Natural killer cell (primary cell): ENCODE measurements around the gene PFDN4. TPM values are rescaled to one million over a fixed set of nuclear protein-coding genes. Genes with fewer than 3 reads are reported as not detected.
A peak's percentile ranks its signal among the peaks of the same experiment; 100 is the strongest.

Experiments used
- ATAC-seq, 3 donors: fragments of 150-1000 bp in 2 of 3; fragments of 200-7000 bp in 1 of 3; cut with Tn5 transposase; 1 replicate in 1 of 3; 2 replicates in 2 of 3; pipeline ENCODE4 v1.10.0; 2021; ENCODE audit warnings: mild to moderate bottlenecking in 2 of 3, moderate library complexity in 2 of 3
- DNase-seq, 2 donors: peaks; one replicate each; pipeline versions ENCODE4 v3.0.0 to v3.0.0-alpha.2; 2013 to 2021; ENCODE audit warnings: mixed read lengths in 1 of 2
- H3K27ac ChIP-seq: one replicate; pipeline ENCODE4 v1.5.1; 2013; ENCODE audit warnings: mild to moderate bottlenecking, low read length
- H3K27me3 ChIP-seq: one replicate; pipeline ENCODE4 v1.6.1; 2013; ENCODE audit warnings: low read length; ENCODE audit not compliant: control insufficient read depth, insufficient read depth
- H3K36me3 ChIP-seq: one replicate; pipeline ENCODE4 v1.6.1; 2013; ENCODE audit warnings: low read length; ENCODE audit not compliant: control insufficient read depth, insufficient read depth
- H3K4me1 ChIP-seq: one replicate; pipeline ENCODE4 v1.6.1; 2013; ENCODE audit warnings: low read length; ENCODE audit not compliant: control insufficient read depth, insufficient read depth
- H3K4me3 ChIP-seq: one replicate; pipeline ENCODE4 v1.5.1; 2013; ENCODE audit warnings: low read length
- H3K9me3 ChIP-seq: one replicate; pipeline ENCODE4 v1.6.1; 2013; ENCODE audit warnings: low read length; ENCODE audit not compliant: control insufficient read depth, insufficient read depth
- H3K27ac Mint-ChIP-seq, 2 donors: one replicate each; pipeline ENCODE4 v1.8.0; 2022; ENCODE audit warnings: mild to moderate bottlenecking in 2 of 2, mixed read lengths in 2 of 2, moderate library complexity in 1 of 2
- H3K27me3 Mint-ChIP-seq, 2 donors: one replicate each; pipeline ENCODE4 v1.8.0; 2022; ENCODE audit warnings: low read depth in 2 of 2, mixed read lengths in 2 of 2
- H3K36me3 Mint-ChIP-seq: one replicate; pipeline ENCODE4 v1.8.0; 2022; ENCODE audit warnings: mixed read lengths
- H3K4me1 Mint-ChIP-seq, 2 donors: one replicate each; pipeline ENCODE4 v1.8.0; 2022; ENCODE audit warnings: mixed read lengths in 2 of 2
- H3K4me3 Mint-ChIP-seq: one replicate; pipeline ENCODE4 v1.8.0; 2022; ENCODE audit warnings: mild to moderate bottlenecking, moderate library complexity, mixed read lengths
- H3K9me3 Mint-ChIP-seq, 2 donors: one replicate each; pipeline ENCODE4 v1.8.0; 2022; ENCODE audit warnings: mixed read lengths in 2 of 2
- WGBS: methylation state at CpG from one replicate; pipeline ENCODE4 v1.1.7; 2013; ENCODE audit warnings: missing lambda C conversion rate; ENCODE audit not compliant: insufficient coverage; 5-methylcytosine and 5-hydroxymethylcytosine counted together
- intact Hi-C: fragments of 100-400 bp; cut with micrococcal nuclease; formaldehyde crosslinking; loops from one replicate; pipeline ENCODE4 v1.14.2; 2022
- total RNA-seq, 4 donors: library from RNA; stranded (reverse); fragments of 120-200 nt in 1 of 4; gene quantifications; one replicate each; pipeline versions ENCODE4 v1.2.3 to v1.2.4, GENCODE V29; 2013 to 2022
- TF ChIP-seq, protein P1 (sequence below): fragments of 200-600 bp; IDR thresholded peaks from one replicate; pipeline ENCODE4 v1.8.0; 2022; ENCODE audit warnings: antibody characterized with exemption

PFDN4 gene
- total RNA-seq, 3 donors from 2014 or later (not counting 1 experiment from before 2014, with no cell fraction given) = 16.5 to 22.2 (median 17.1) TPM

DNA sequence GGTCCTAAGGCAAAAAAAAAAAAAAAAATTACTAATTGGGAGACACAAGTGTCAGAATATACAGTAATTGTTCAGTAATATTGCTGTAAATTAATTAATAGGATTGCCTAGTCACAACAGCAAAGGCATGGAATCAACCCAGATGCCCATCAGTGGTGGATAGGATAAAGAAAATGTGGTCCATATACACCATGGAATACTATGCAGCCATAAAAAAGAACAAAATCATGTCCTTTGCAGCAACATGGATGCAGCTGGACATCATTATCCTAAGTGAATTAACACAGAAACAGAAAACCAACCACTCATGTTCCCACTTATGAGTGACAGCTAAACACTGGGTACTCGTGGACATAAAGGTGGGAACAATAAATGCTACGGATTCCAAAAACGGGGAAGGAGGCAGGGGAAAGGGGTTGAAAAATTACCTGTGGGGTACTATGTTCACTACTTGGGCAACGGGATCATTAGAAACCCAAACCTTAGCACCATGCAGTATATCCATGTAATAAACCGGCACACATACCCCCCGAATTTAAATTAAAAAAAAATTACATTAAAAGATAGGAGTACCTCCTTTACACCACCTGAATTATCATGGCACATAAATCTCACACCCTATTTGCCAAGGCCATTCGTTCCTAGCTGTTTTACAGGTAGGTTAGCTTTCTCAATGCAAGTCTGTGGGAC is 689 bp upstream of the PFDN4 start:
- Histone ChIP-seq H3K9me3 (no peaks in the 10 kb centered on the region), H3K36me3 (no peaks in the 10 kb centered on the region), H3K4me1 (peaks cover 11% of the 10 kb centered on the region), H3K27me3 (no peaks in the 10 kb centered on the region), H3K27ac (no peak overlapping the region), H3K4me3 (no peak overlapping the region)
- Mint-ChIP-seq H3K4me1 (peaks cover 22% of the 10 kb centered on the region in 2 donors), H3K27ac (peak overlapping the region; percentile 97 to 98), H3K9me3 (no peaks in the 10 kb centered on the region), H3K27me3 (no peaks in the 10 kb centered on the region), H3K36me3 (no peaks in the 10 kb centered on the region), H3K4me3 (peak overlapping the region; percentile 93)
- 71% methylated on average over 7 of the region's 7 CpGs for whole genome bisulfite sequencing
- ATAC-seq (no peak), DNase-seq (no peak)
- TF ChIP-seq, protein P1, sequence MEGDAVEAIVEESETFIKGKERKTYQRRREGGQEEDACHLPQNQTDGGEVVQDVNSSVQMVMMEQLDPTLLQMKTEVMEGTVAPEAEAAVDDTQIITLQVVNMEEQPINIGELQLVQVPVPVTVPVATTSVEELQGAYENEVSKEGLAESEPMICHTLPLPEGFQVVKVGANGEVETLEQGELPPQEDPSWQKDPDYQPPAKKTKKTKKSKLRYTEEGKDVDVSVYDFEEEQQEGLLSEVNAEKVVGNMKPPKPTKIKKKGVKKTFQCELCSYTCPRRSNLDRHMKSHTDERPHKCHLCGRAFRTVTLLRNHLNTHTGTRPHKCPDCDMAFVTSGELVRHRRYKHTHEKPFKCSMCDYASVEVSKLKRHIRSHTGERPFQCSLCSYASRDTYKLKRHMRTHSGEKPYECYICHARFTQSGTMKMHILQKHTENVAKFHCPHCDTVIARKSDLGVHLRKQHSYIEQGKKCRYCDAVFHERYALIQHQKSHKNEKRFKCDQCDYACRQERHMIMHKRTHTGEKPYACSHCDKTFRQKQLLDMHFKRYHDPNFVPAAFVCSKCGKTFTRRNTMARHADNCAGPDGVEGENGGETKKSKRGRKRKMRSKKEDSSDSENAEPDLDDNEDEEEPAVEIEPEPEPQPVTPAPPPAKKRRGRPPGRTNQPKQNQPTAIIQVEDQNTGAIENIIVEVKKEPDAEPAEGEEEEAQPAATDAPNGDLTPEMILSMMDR = no peak
- intact Hi-C loops = loop anchor here (10.0 kb wide), 1 partner anchor 438 kb away; no protein-coding TSS in a partner anchor

DNA sequence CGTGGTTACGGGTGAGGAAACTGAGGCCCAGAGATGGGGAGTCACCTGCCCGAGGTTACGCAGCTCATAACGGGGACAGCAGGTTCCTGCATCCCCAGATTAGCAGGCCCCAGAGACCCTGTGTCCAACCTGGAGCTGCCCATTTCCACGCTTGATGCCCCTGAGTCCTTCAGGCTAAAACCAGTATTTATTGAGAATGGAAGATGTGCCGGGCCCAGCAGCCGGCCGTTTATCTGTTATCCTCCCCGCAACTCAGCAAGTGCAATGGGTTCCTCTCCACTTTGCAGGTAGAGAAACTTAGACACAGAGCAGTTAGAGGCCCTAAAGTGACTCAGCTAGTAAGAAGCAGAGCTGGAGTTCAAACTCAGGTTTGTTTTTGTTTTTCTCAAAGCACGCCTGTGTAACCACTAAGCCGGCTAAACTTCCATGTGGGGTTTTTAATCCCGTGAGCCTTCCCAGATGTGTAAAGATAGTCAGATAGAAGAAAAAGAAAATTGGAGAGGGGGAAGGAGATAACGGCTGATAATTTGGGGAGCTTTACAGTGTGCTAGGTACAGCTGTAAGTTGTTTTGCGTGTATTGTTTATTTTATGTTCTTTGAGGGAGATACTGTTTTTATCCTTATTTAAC is 775 bp downstream of the PFDN4 start:
- Histone ChIP-seq H3K9me3 (no peaks in the 10 kb centered on the region), H3K27ac (no peak overlapping the region), H3K27me3 (no peaks in the 10 kb centered on the region), H3K36me3 (no peaks in the 10 kb centered on the region), H3K4me3 (peak overlapping the region; percentile 74), H3K4me1 (peaks cover 11% of the 10 kb centered on the region)
- 9% methylated on average over 15 of the region's 15 CpGs for WGBS
- TF ChIP-seq, protein P1 = no peak
- Mint-ChIP-seq H3K4me3 (peak overlapping the region; percentile 92), H3K27ac (peak overlapping the region; percentile 73 to 98), H3K27me3 (no peaks in the 10 kb centered on the region), H3K36me3 (no peaks in the 10 kb centered on the region), H3K4me1 (peaks cover 22 to 30% of the 10 kb centered on the region in 2 donors), H3K9me3 (no peaks in the 10 kb centered on the region)
- intact Hi-C loops = loop anchor here (10.0 kb wide), 1 partner anchor 436 kb away; no protein-coding TSS in a partner anchor
- DNase-seq = no peak
- ATAC-seq = no peak

DNA sequence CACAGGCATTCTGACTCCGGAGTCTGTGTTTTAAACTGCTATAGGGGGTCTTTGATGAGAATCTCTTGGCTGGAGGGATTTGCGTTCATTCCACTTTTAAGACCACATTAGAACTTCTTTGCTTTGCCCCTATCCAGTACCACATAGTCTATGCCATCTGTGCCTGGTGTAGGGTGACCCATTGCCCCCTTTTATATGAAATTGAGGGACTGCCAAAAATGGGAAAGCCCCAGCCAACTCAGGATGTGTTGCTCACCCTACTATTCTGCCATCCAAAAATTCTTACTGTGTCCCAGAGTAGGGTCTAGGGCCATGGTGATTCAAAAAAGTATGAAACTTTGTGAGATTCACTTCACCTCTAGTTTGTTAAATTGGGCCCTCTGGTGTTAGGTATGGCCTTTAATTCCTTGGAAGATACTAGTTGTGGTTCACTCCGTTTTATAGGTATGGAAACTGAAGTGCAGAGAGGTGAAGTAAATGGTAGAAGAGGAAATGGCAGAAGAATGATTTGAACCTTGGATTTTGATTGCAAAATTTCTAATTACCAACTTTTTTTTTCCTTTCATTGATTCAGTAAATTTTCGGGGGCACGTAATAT is 1.4 kb downstream of the PFDN4 start:
- H3K4me3 Mint-ChIP-seq = peak overlapping the region; percentile 92
- Histone ChIP-seq H3K27ac (no peak overlapping the region), H3K4me3 (no peak overlapping the region), H3K27me3 (no peaks in the 10 kb centered on the region), H3K9me3 (no peaks in the 10 kb centered on the region), H3K36me3 (no peaks in the 10 kb centered on the region), H3K4me1 (peaks cover 11% of the 10 kb centered on the region)
- TF ChIP-seq, protein P1 = no peak
- H3K36me3 Mint-ChIP-seq = no peaks in the 10 kb centered on the region
- 96% methylated on average over 3 of the region's 5 CpGs for WGBS
- H3K27me3 Mint-ChIP-seq = no peaks in the 10 kb centered on the region
- ATAC-seq (no peak), DNase-seq (no peak)
- intact Hi-C loops = loop anchor here (10.0 kb wide), 1 partner anchor 435 kb away; no protein-coding TSS in a partner anchor
- peaks cover 22 to 30% of the 10 kb centered on the region in 2 donors for H3K4me1 Mint-ChIP-seq
- peak overlapping the region in 1 of 2 donors; percentile 98 for H3K27ac Mint-ChIP-seq
- H3K9me3 Mint-ChIP-seq = no peaks in the 10 kb centered on the region
